HG02571 (cell line): ENCODE results near the gene SLC12A7.
"Not testable (repeated sequence)": the region's sequence is repeated elsewhere in the genome, so short reads cannot be mapped to it uniquely, and the experiment has no call there.

Experiments used
- ATAC-seq: cut with Tn5 transposase; IDR thresholded peaks from one replicate; pipeline ENCODE4 v1.9.1; 2021; ENCODE audit warnings: mild to moderate bottlenecking, moderate library complexity; ENCODE audit not compliant: unreplicated experiment

The SLC12A7 gene

GRCh38 chr5:1127959-1128785 is 16.3 kb upstream of the SLC12A7 start:
- ATAC-seq: no peak

- ATAC-seq: not testable (repeated sequence)
These were observed 13.8 kb upstream of the SLC12A7 start for GRCh38 chr5:1125695-1126094.

GRCh38 chr5:1125030-1125357 is 13.1 kb upstream of the SLC12A7 start:
- no peak for ATAC-seq

GRCh38 chr5:1124205-1125029 is 12.6 kb upstream of the SLC12A7 start:
- ATAC-seq: no peak

- ATAC-seq: no peak
These were observed 11.7 kb upstream of the SLC12A7 start for GRCh38 chr5:1123418-1124147.

GRCh38 chr5:1122511-1123294 is 10.8 kb upstream of the SLC12A7 start:
- no peak for ATAC-seq

- no peak for ATAC-seq
These were observed 10.0 kb upstream of the SLC12A7 start for GRCh38 chr5:1121891-1122290.

GRCh38 chr5:1121044-1121443 is 9.2 kb upstream of the SLC12A7 start:
- ATAC-seq: no peak

GRCh38 chr5:1120236-1120999 is 8.6 kb upstream of the SLC12A7 start:
- no peak for ATAC-seq

GRCh38 chr5:1119312-1119831 is 7.5 kb upstream of the SLC12A7 start:
- ATAC-seq: no peak

GRCh38 chr5:1118738-1119137 is 6.9 kb upstream of the SLC12A7 start:
- ATAC-seq: no peak

- no peak for ATAC-seq
These were observed 6.4 kb upstream of the SLC12A7 start for GRCh38 chr5:1118231-1118698.

- ATAC-seq: no peak
These were observed 5.1 kb upstream of the SLC12A7 start for GRCh38 chr5:1116977-1117376.

GRCh38 chr5:1116109-1116740 is 4.4 kb upstream of the SLC12A7 start:
- no peak for ATAC-seq

GRCh38 chr5:1115123-1115815 is 3.4 kb upstream of the SLC12A7 start:
- no peak for ATAC-seq

- ATAC-seq: no peak
These were observed 2.1 kb upstream of the SLC12A7 start for GRCh38 chr5:1113805-1114586.

- ATAC-seq: no peak
These were observed 1.4 kb upstream of the SLC12A7 start for GRCh38 chr5:1113332-1113690.
